GM18502 (cell line): ENCODE results near the gene GPR25.
A peak's percentile ranks its signal among the peaks of the same experiment; 100 is the strongest.

Experiments
- ATAC-seq: cut with Tn5 transposase; IDR thresholded peaks from one replicate; pipeline ENCODE4 v1.9.1; 2021; ENCODE audit warnings: mild to moderate bottlenecking; ENCODE audit not compliant: unreplicated experiment, poor library complexity

The GPR25 gene

DNA sequence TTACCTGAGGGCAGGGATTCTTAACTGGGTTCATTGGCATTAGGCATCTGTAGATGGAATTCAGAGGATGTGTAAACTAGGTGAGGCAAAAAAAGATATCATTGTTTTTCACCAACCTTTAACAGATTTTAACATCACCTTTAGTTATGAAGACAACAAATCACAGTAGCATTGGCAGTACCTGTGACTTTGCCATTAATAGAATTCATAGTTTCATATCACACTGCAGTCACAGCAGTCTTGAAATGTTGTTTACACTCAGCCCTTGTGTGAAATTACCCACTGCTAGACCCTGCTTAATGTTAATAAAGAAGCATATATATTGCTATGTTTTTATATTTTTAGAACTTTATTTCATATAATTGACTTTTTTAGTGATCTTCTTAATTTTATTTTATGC, 20.2 kb downstream of the GPR25 start:
- no peak for ATAC-seq

GRCh38 chr1:200893411-200893901, 20.7 kb downstream of the GPR25 start:
- no peak for ATAC-seq

- ATAC-seq = no peak
Measured at GRCh38 chr1:200894712-200895442, 22.1 kb downstream of the GPR25 start, which contains the start of gene INAVA. Gene INAVA, plus strand, starts transcription at chr1:200894900. Its CDS starts 3,501 bp downstream, at chr1:200898401.

DNA sequence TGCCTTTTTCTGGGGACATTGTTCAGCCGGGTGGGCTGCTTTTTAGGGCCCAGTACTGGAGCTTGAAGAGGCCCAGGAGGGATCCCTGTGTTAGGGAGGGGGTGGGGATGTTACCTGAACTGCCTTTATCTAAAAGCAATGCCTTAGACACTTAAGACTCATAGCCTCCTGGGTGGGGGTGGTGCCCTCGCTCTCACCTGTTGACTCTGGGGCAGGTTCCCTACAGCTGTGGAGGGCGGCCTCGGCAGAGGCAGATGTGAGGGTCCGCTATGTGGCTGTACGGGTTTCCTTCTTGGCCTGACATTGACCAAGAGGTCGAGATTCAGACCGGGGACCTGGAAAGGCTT, 22.6 kb downstream of the GPR25 start:
- ATAC-seq = no peak

DNA sequence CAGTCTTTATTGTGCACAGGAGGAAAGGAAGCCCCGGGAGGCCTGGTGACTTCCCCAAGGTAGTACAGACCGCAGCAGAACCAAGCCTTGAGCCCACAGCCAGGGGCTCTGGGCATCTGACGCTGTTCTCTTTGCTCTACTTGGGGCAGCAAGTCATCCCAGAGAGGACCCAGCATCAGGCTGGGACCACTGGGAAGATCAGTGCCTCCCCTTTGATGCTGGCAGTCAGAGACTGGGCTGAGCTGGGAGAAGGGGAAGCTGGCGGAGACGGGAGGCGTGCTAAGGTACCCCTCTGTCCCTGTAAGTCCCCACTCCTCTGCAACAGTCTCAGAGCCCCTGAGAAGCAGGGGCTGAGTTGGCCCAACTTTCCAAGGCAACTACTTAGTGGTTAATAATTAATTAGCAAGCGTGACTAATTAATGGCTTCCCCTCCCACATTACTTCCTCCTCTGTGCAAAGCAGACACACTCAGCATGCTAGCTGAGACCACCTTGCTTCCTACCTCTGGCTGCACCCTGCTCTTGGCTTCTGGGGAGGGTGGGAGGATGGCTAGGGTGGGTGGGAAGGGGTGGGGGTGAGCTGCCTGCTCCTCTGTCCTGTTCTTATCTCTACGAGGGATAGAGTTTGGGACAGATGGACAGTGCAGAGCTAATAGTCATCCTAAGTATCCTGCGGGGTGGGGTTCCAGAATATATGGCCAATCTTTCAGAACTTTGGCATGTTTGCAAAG, 23.2 kb downstream of the GPR25 start:
- no peak for ATAC-seq

GRCh38 chr1:200896531-200897196, 23.9 kb downstream of the GPR25 start:
- no peak for ATAC-seq

GRCh38 chr1:200897259-200897658, 24.5 kb downstream of the GPR25 start:
- no peak for ATAC-seq

DNA sequence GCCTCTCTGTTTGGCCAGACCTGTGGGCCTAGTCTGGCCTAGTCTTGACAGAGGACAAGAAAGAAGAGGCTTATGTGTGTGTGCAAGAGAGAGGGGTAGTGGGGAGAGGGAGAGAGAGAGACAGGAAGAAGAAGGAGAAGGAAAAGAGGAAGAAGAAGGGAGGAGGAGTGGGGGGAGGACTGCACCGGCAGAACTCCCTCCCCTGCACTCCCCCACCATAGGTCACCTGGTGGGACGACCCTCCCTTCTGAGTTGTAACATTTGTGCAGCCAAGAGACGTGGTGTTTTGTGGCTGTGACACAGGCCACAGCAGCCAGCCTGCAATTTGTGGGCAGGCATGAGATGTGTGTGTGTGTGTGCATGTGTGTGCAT, 26.2 kb downstream of the GPR25 start:
- no peak for ATAC-seq

GRCh38 chr1:200899451-200899915, 26.7 kb downstream of the GPR25 start:
- no peak for ATAC-seq

GRCh38 chr1:200899954-200900867, 27.4 kb downstream of the GPR25 start:
- ATAC-seq = no peak

DNA sequence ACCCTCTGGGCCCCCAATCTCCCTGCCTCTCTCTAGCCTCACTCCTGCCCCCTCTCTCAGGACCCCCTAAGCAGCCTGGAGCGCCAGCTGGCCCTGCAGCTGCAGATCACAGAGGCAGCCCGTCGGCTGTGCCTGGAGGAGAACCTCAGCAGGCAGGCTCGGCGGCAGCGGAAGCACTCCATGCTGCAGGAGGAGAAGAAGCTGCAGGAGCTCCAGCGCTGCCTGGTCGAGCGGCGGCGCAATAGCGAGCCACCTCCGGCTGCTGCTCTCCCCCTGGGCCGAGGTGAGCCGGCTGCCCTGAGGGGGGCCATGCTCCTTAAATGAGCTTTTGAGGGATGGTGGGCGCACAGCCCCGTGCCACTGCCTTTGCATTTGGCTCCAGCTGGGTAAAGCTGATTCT, 28.1 kb downstream of the GPR25 start:
- ATAC-seq = no peak

- no peak for ATAC-seq
Measured at GRCh38 chr1:200901350-200901749, 28.6 kb downstream of the GPR25 start.

GRCh38 chr1:200901796-200902444, 29.1 kb downstream of the GPR25 start:
- ATAC-seq = no peak

DNA sequence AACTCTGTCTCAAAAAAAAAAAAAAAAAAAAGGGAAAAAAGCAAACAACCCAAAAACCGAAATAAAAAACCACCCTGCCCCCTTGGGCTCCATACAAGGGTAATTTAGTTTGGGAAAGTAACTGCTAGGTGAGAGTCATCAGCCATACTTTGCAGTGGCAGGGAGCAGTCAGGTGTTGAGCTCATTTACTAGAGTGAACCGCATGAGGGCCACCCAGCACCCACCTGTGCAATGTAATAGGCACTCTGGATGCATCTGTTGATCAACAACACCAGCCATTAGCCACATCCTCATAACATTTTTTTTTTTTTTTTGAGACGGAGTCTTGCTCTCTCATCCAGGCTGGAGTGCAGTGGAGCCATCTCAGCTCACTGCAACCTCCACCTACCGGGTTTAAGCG, 31.0 kb downstream of the GPR25 start:
- ATAC-seq = no peak

DNA sequence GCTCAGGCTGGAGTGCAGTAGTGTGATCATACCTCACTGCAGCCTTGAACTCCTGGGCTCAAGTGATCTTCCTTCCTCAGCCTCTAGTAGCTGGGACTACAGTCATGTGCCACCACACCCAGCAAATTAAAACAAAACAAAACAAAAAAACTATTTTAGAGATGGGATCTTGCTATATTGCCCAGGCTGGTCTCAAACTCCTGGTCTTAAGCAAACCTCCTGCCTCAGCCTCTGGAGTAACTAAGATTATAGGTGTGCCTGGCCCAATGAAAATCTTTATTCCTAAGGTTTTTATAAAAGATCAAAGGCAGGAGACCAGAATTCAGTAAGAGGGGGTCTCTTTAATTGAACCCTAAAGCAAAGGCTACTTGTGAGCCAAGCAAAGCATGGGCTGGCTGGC, 32.0 kb downstream of the GPR25 start:
- no peak for ATAC-seq

DNA sequence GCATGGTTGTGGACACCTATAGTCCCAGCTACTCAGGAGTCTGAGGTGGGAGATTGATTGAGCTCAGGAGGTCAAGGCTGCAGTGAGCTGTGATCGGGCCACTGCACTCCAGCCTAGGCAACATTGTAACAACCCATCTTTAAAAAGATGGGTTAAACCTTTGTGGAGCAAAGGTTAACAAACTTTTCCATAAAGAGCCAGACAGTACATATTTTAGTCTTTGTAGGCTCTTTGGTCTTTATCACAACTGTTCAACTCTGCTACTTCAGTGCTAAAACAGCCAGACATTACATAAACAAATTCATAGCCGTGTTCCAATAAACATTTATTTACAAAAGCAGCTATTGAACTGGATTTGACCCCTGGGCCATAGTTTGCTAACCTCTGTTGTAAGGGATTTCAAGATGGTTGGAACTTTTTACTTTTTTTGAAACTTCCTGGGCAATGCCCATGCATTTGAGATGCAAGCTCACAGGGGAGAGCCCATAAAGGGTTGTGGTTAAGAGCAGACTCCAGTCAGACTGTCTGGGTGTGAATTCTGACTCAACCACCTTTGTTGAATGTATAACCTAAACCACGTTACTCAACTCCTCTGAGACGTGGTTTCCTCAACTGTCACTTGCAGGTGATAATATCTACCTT, 32.8 kb downstream of the GPR25 start:
- peak; percentile 56 for ATAC-seq

DNA sequence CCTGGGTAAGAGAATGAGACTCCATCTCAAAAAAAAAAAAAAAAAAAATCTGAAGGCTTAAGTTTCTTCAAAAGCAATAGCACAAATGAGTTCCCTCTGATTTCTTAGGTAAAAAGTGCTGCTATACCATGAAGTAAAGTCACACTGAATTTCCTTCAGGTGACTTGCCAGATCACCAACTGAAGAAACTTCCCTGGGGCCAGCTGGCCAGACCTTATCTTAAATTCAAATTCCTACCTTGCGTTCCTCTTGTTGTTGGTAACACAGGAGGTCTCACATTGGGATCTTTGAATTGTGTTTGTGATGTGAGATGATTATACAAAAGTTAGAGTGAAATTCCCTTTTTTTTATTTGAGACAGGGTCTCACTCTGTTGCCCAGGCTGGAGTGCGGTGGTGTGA, 33.7 kb downstream of the GPR25 start:
- no peak for ATAC-seq

DNA sequence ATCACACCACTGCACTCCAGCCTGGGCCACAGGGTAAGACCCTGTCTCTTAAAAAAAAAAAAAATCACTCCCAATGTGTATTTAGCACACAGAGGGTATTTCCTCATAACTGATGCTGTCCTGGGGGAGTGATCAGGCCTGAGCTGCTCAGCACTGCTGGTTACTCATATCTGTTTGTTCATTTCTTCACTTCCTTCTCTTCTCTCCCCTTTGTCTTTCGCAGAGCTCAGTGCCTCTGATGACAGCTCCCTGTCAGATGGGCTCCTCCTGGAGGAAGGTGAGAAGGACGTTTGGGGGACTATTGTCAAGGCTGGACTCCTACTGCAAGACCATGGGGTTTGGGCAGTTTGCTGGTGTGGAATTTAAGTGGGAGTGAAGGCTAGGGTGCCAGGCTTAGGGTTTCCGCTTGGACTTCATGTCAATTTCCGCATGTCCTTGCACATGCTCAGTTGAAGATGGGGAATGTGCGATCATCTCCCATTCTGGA, 34.9 kb downstream of the GPR25 start:
- peak; percentile 63 for ATAC-seq
